Fibroblast of mammary gland (primary cell): ENCODE measurements around the gene NCAM1.

Experiments used
- DNase-seq: peaks from one replicate; pipeline ENCODE4 v3.0.0-alpha.2; 2010; ENCODE audit warnings: low read depth
- H3K4me3 ChIP-seq: 2 replicates; pipeline ENCODE4 v1.5.1; 2011; ENCODE audit warnings: low read depth, mild to moderate bottlenecking, low read length, moderate library complexity; ENCODE audit not compliant: control insufficient read depth
- TF ChIP-seq, protein P1 (sequence below): conservative IDR thresholded peaks from 2 replicates; pipeline ENCODE4 v1.5.1; 2011; ENCODE audit warnings: low read depth, low read length, inconsistent platforms; ENCODE audit not compliant: control insufficient read depth, insufficient read depth

Gene NCAM1

DNA sequence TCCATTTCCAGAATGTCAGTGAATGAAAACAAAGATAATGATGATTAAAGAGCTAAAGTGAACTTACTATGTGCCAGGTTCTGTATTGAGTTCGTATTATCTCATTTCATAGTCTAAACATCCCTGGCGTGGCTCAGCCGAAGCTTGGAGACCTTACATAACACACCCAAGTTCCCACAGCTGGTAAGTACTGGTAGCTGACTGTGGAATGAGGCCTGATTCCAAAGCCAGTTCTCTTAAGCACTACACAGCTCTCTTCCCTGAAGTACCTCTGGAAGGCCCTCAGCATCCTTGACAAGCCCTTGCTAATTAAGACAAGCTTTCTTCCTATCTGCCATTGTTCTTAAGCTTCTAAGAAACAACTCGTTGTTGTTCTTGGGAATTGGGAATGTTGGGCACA, 28.6 kb upstream of the NCAM1 start:
- no peak overlapping the region for H3K4me3 ChIP-seq
- TF ChIP-seq, protein P1, sequence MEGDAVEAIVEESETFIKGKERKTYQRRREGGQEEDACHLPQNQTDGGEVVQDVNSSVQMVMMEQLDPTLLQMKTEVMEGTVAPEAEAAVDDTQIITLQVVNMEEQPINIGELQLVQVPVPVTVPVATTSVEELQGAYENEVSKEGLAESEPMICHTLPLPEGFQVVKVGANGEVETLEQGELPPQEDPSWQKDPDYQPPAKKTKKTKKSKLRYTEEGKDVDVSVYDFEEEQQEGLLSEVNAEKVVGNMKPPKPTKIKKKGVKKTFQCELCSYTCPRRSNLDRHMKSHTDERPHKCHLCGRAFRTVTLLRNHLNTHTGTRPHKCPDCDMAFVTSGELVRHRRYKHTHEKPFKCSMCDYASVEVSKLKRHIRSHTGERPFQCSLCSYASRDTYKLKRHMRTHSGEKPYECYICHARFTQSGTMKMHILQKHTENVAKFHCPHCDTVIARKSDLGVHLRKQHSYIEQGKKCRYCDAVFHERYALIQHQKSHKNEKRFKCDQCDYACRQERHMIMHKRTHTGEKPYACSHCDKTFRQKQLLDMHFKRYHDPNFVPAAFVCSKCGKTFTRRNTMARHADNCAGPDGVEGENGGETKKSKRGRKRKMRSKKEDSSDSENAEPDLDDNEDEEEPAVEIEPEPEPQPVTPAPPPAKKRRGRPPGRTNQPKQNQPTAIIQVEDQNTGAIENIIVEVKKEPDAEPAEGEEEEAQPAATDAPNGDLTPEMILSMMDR, result no peak
- no peak for DNase-seq

- H3K4me3 ChIP-seq, result no peak overlapping the region
- no peak for DNase-seq
- TF ChIP-seq, protein P1, result no peak
Measured at GRCh38 chr11:112933970-112934369, 27.2 kb upstream of the NCAM1 start.

- no peak for DNase-seq
- TF ChIP-seq, protein P1, result no peak
- no peak overlapping the region for H3K4me3 ChIP-seq
Measured at GRCh38 chr11:112941104-112941503, 20.1 kb upstream of the NCAM1 start.

- TF ChIP-seq, protein P1, result no peak
Measured at GRCh38 chr11:112942966-112943643, 18.1 kb upstream of the NCAM1 start.

GRCh38 chr11:112946866-112947265, 14.4 kb upstream of the NCAM1 start:
- no peak for DNase-seq
- H3K4me3 ChIP-seq, result no peak overlapping the region
- TF ChIP-seq, protein P1, result no peak

More at GRCh38 chr11:112942966-112943643, 18.1 kb upstream of the NCAM1 start:
- no peak overlapping the region for H3K4me3 ChIP-seq
- no peak for DNase-seq

GRCh38 chr11:112949781-112950575, 11.2 kb upstream of the NCAM1 start:
- TF ChIP-seq, protein P1, result no peak
- DNase-seq, result no peak
- no peak overlapping the region for H3K4me3 ChIP-seq
